T-helper 9 cell (primary cell): ENCODE measurements around the gene PELI1.
"Not testable (repeated sequence)": the region's sequence is repeated elsewhere in the genome, so short reads cannot be mapped to it uniquely, and the experiment has no call there.

Experiments used
- DNase-seq: peaks from one replicate; pipeline ENCODE4 v3.0.0-alpha.2; 2020

Gene PELI1

GRCh38 chr2:64120008-64120407 lies 24.2 kb downstream of the PELI1 start:
- DNase-seq = no peak

- no peak for DNase-seq
Observed at GRCh38 chr2:64119369-64119768, 24.9 kb downstream of the PELI1 start.

GRCh38 chr2:64115808-64116598 lies 28.2 kb downstream of the PELI1 start:
- no peak for DNase-seq

- DNase-seq = no peak
Observed at GRCh38 chr2:64114912-64115277, 29.3 kb downstream of the PELI1 start.

- DNase-seq = no peak
Observed at GRCh38 chr2:64114063-64114911, 29.9 kb downstream of the PELI1 start.

- no peak for DNase-seq
Observed at GRCh38 chr2:64112016-64112415, 32.2 kb downstream of the PELI1 start.

GRCh38 chr2:64111426-64111825 lies 32.8 kb downstream of the PELI1 start:
- DNase-seq = no peak

GRCh38 chr2:64108666-64109241 lies 35.5 kb downstream of the PELI1 start:
- DNase-seq = no peak

GRCh38 chr2:64106481-64106880 lies 37.7 kb downstream of the PELI1 start:
- no peak for DNase-seq

GRCh38 chr2:64105670-64106461 lies 38.4 kb downstream of the PELI1 start:
- DNase-seq = no peak

- DNase-seq = no peak
Observed at GRCh38 chr2:64104933-64105332, 39.3 kb downstream of the PELI1 start.

- DNase-seq = not testable (repeated sequence)
Observed at GRCh38 chr2:64102736-64103135, 41.5 kb downstream of the PELI1 start.

GRCh38 chr2:64101141-64101591 lies 43.1 kb downstream of the PELI1 start:
- DNase-seq = no peak

GRCh38 chr2:64100584-64100983 lies 43.6 kb downstream of the PELI1 start:
- not testable (repeated sequence) for DNase-seq

GRCh38 chr2:64094663-64095382 lies 49.4 kb downstream of the PELI1 start:
- no peak for DNase-seq

GRCh38 chr2:64093341-64093740 lies 50.9 kb downstream of the PELI1 start:
- DNase-seq = no peak

- no peak for DNase-seq
Observed at GRCh38 chr2:64092502-64092901, 51.7 kb downstream of the PELI1 start.

GRCh38 chr2:64090264-64090663 lies 54.0 kb downstream of the PELI1 start:
- no peak for DNase-seq

- no peak for DNase-seq
Observed at GRCh38 chr2:64086347-64087082, 57.7 kb downstream of the PELI1 start.

GRCh38 chr2:64085936-64086335 lies 58.3 kb downstream of the PELI1 start:
- no peak for DNase-seq

- no peak for DNase-seq
Observed at GRCh38 chr2:64081046-64081445, 63.2 kb downstream of the PELI1 start.
